NOMO-1 (cell line): ENCODE results near the gene FETUB.

Experiments
- DNase-seq, 2 experiments: peaks; one replicate each; lab custom pipeline; 2025; ENCODE audit not compliant: unreplicated experiment in 2 of 2; lab: John Stamatoyannopoulos, UW

FETUB gene

GRCh38 chr3:186639778-186640472 is at the start of gene FETUB:
Gene FETUB (plus strand): TSS chr3:186640399. CDS start chr3:186640461, 62 bp downstream.
- no peak for DNase-seq

- DNase-seq: no peak
These were observed 49.5 kb upstream of the FETUB start for GRCh38 chr3:186590580-186591295.

GRCh38 chr3:186592682-186593081 is 47.5 kb upstream of the FETUB start:
- DNase-seq: no peak

GRCh38 chr3:186593862-186594261 is 46.3 kb upstream of the FETUB start:
- no peak for DNase-seq

- DNase-seq: no peak
These were observed 45.5 kb upstream of the FETUB start for GRCh38 chr3:186594591-186595113.

GRCh38 chr3:186596568-186597287 is 43.5 kb upstream of the FETUB start:
- DNase-seq: no peak

GRCh38 chr3:186598108-186598784 is 42.0 kb upstream of the FETUB start:
- DNase-seq: no peak

- DNase-seq: no peak
These were observed 41.4 kb upstream of the FETUB start for GRCh38 chr3:186598794-186599141.

- DNase-seq: no peak
These were observed 40.9 kb upstream of the FETUB start for GRCh38 chr3:186599142-186599784.

- DNase-seq: no peak
These were observed 40.4 kb upstream of the FETUB start for GRCh38 chr3:186599785-186600166.

- no peak for DNase-seq
These were observed 39.3 kb upstream of the FETUB start for GRCh38 chr3:186600896-186601295.

- no peak for DNase-seq
These were observed 37.0 kb upstream of the FETUB start for GRCh38 chr3:186603159-186603558.

GRCh38 chr3:186605078-186605477 is 35.1 kb upstream of the FETUB start:
- DNase-seq: no peak

- no peak for DNase-seq
These were observed 34.3 kb upstream of the FETUB start for GRCh38 chr3:186605561-186606545.

GRCh38 chr3:186608624-186609215 is 31.5 kb upstream of the FETUB start:
- DNase-seq: no peak

- DNase-seq: no peak
These were observed 30.8 kb upstream of the FETUB start for GRCh38 chr3:186609247-186609868.

- DNase-seq: no peak
These were observed 28.1 kb upstream of the FETUB start for GRCh38 chr3:186612065-186612464.
